ENCODE results near the gene PTEN.

- no peak for TF ChIP-seq POLR2A (IDR thresholded peaks at IDR 0.05)
- no peak for TF ChIP-seq POLR2AphosphoS5 (IDR thresholded peaks at IDR 0.05)
- no peak for TF ChIP-seq CTCF (IDR thresholded peaks at IDR 0.05)
Observed at GRCh38 chr10:87976101-87976743, 112.8 kb downstream of the PTEN start.

All from breast epithelium (tissue), 3 donors.